ENCODE results near the gene FSTL5. TPM values are rescaled to one million over a fixed set of nuclear protein-coding genes. Genes with fewer than 3 reads are reported as not detected.

The FSTL5 gene
- total RNA-seq, 2 experiments from 2014 or later: not detected

GRCh38 chr4:161799710-161800109 lies 364.1 kb downstream of the FSTL5 start:
- CTCF ChIA-PET (ENCODE audit: unreplicated experiment): no interaction called here
- Histone ChIP-seq H3K9me3 (ENCODE audit: low read length) (no peaks in the 10 kb centered on the region), H3K4me2 (ENCODE audit: low read length) (no peak overlapping the region)

GRCh38 chr4:161792991-161793390 lies 370.8 kb downstream of the FSTL5 start:
- H3K4me3 ChIP-seq (ENCODE audit: low read depth, low read length, poor library complexity, severe bottlenecking): no peak overlapping the region
- POLR2A ChIA-PET: no interaction called here
- no peak overlapping the region for H3K27ac ChIP-seq (ENCODE audit: low read depth, low read length, poor library complexity, severe bottlenecking)
- no peaks in the 10 kb centered on the region for H4K20me1 ChIP-seq (ENCODE audit: insufficient read depth, low read length)
- DNase-seq (ENCODE audit: low spot score): no peak
- no peaks in the 10 kb centered on the region for H3K9me2 ChIP-seq (ENCODE audit: insufficient read depth, low read length)
- no peaks in the 10 kb centered on the region for H3K4me1 ChIP-seq (ENCODE audit: insufficient read depth, low read length, poor library complexity, severe bottlenecking)
- H2AFZ ChIP-seq (ENCODE audit: low read length): no peak overlapping the region
- H3K36me3 ChIP-seq (ENCODE audit: insufficient read depth, low read length): no peaks in the 10 kb centered on the region
- no peak overlapping the region for H3K4me2 ChIP-seq (ENCODE audit: low read length)
- no peaks in the 10 kb centered on the region for H3K79me2 ChIP-seq (ENCODE audit: insufficient read depth, low read depth, low read length)
- CTCF ChIA-PET (ENCODE audit: unreplicated experiment): no interaction called here
- TF ChIP-seq EZH2phosphoT487 (IDR thresholded peaks at IDR 0.05; ENCODE audit: borderline replicate concordance, low read depth, low read length) (no peak), CTCF (conservative IDR thresholded peaks at IDR 0.05; ENCODE audit: low read length) (no peak)
- no peaks in the 10 kb centered on the region for H3K9me3 ChIP-seq (ENCODE audit: low read length)
- BruUV-seq (replicated peaks): no TSS peak
- intact Hi-C loops (cut with micrococcal nuclease; ENCODE audit: unreplicated experiment): no loop called here

More at GRCh38 chr4:161799710-161800109, 364.1 kb downstream of the FSTL5 start:
- Histone ChIP-seq H2AFZ (ENCODE audit: low read length) (no peak overlapping the region), H3K4me1 (ENCODE audit: insufficient read depth, low read length, poor library complexity, severe bottlenecking) (no peaks in the 10 kb centered on the region), H3K79me2 (ENCODE audit: insufficient read depth, low read depth, low read length) (no peaks in the 10 kb centered on the region), H3K4me3 (ENCODE audit: low read depth, low read length, poor library complexity, severe bottlenecking) (no peak overlapping the region), H3K9me2 (ENCODE audit: insufficient read depth, low read length) (no peaks in the 10 kb centered on the region), H3K36me3 (ENCODE audit: insufficient read depth, low read length) (no peaks in the 10 kb centered on the region), H4K20me1 (ENCODE audit: insufficient read depth, low read length) (no peaks in the 10 kb centered on the region), H3K27ac (ENCODE audit: low read depth, low read length, poor library complexity, severe bottlenecking) (no peak overlapping the region)
- DNase-seq (ENCODE audit: low spot score): no peak
- POLR2A ChIA-PET: no interaction called here
- BruUV-seq (replicated peaks): no TSS peak
- intact Hi-C loops (cut with micrococcal nuclease; ENCODE audit: unreplicated experiment): no loop called here
- TF ChIP-seq EZH2phosphoT487 (IDR thresholded peaks at IDR 0.05; ENCODE audit: borderline replicate concordance, low read depth, low read length) (no peak), CTCF (conservative IDR thresholded peaks at IDR 0.05; ENCODE audit: low read length) (no peak)

- no peaks in the 10 kb centered on the region for H3K9me3 ChIP-seq (ENCODE audit: low read length)
- H3K4me1 ChIP-seq (ENCODE audit: insufficient read depth, low read length, poor library complexity, severe bottlenecking): no peaks in the 10 kb centered on the region
- H3K79me2 ChIP-seq (ENCODE audit: insufficient read depth, low read depth, low read length): no peaks in the 10 kb centered on the region
- BruUV-seq (replicated peaks): no TSS peak
- ChIA-PET POLR2A (interaction anchor here (0.6 kb wide), 1 partner anchor 82 kb away, joined by 3 read pairs; no protein-coding TSS in a partner anchor), CTCF (ENCODE audit: unreplicated experiment) (no interaction called here)
- H2AFZ ChIP-seq (ENCODE audit: low read length): no peak overlapping the region
- no peak overlapping the region for H3K4me3 ChIP-seq (ENCODE audit: low read depth, low read length, poor library complexity, severe bottlenecking)
- intact Hi-C loops (cut with micrococcal nuclease; ENCODE audit: unreplicated experiment): no loop called here
- no peaks in the 10 kb centered on the region for H3K9me2 ChIP-seq (ENCODE audit: insufficient read depth, low read length)
- no peaks in the 10 kb centered on the region for H3K36me3 ChIP-seq (ENCODE audit: insufficient read depth, low read length)
- no peak for TF ChIP-seq EZH2phosphoT487 (IDR thresholded peaks at IDR 0.05; ENCODE audit: borderline replicate concordance, low read depth, low read length)
- no peak for TF ChIP-seq CTCF (conservative IDR thresholded peaks at IDR 0.05; ENCODE audit: low read length)
- no peaks in the 10 kb centered on the region for H4K20me1 ChIP-seq (ENCODE audit: insufficient read depth, low read length)
- DNase-seq (ENCODE audit: low spot score): no peak
- H3K27ac ChIP-seq (ENCODE audit: low read depth, low read length, poor library complexity, severe bottlenecking): no peak overlapping the region
- no peak overlapping the region for H3K4me2 ChIP-seq (ENCODE audit: low read length)
These were observed 371.8 kb downstream of the FSTL5 start for GRCh38 chr4:161791796-161792556.

All from OCI-LY7 (cell line).